Activated CD4-positive, alpha-beta memory T cell treated with anti-CD3 and anti-CD28 coated beads, Interleukin-2, amount 10 ng/mL, durations not matched to agents 7 days and 5 days (primary cell): Measurements from ENCODE around the gene CYGB. TPM values are rescaled to one million over a fixed set of nuclear protein-coding genes. Genes with fewer than 3 reads are reported as not detected.
A peak's percentile ranks its signal among the peaks of the same experiment; 100 is the strongest.
"Not testable (repeated sequence)": the region's sequence is repeated elsewhere in the genome, so short reads cannot be mapped to it uniquely, and the experiment has no call there.

Source experiments
- CTCF ChIA-PET: fragments of 350-600 bp; sonication (Branson Sonifier 250); formaldehyde crosslinking; loops from one replicate; lab custom pipeline; 2021; ENCODE audit warnings: antibody characterized with exemption, inconsistent platforms; lab: Charles Lee
- POLR2A ChIA-PET: fragments of 350-600 bp; sonication (Branson Sonifier 250); formaldehyde crosslinking; loops from one replicate; lab custom pipeline; 2021; ENCODE audit warnings: antibody characterized with exemption; lab: Charles Lee
- DNase-seq: peaks from one replicate; pipeline ENCODE4 v3.0.0-alpha.2; 2020
- H3K27ac Mint-ChIP-seq: one replicate; pipeline ENCODE4 v1.8.0; 2021; ENCODE audit warnings: mild to moderate bottlenecking, mixed read lengths
- H3K27me3 Mint-ChIP-seq: one replicate; pipeline ENCODE4 v1.8.0; 2021; ENCODE audit warnings: mixed read lengths
- H3K36me3 Mint-ChIP-seq: one replicate; pipeline ENCODE4 v1.8.0; 2021; ENCODE audit warnings: low read depth, mixed read lengths
- H3K4me1 Mint-ChIP-seq: one replicate; pipeline ENCODE4 v1.8.0; 2021; ENCODE audit warnings: mixed read lengths
- H3K4me3 Mint-ChIP-seq: one replicate; pipeline ENCODE4 v1.8.0; 2021; ENCODE audit warnings: mild to moderate bottlenecking, mixed read lengths
- H3K9me3 Mint-ChIP-seq: one replicate; pipeline ENCODE4 v1.8.0; 2021; ENCODE audit warnings: mixed read lengths
- total RNA-seq, 2 experiments: library from RNA; stranded (reverse); gene quantifications; one replicate each; pipeline ENCODE4 v1.2.3, GENCODE V29; 2021

CYGB gene
- total RNA-seq, 2 experiments from 2014 or later = not detected

DNA sequence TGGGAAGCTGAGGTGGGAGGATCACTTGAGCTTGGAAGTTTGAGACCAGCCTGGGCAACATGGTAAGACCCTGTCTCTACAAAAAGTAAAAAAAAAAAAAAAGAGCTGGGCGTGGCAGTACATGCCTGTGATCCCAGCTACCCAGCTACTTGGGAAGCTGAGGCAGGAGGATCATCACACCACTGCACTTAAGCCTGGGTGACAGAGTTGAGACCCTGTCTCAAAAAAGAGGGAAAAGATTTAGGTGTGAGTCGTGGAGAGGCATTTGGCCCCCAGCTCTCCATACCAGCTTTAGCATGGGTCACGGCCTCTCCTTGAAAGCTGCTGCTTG lies 29.1 kb upstream of the CYGB start:
- no peaks in the 10 kb centered on the region for H3K27me3 Mint-ChIP-seq
- no peak overlapping the region for H3K27ac Mint-ChIP-seq
- CTCF ChIA-PET = interaction anchor here (1.2 to 2.5 kb wide), 2 partner anchors 8 to 58 kb away, joined by 3 to 14 read pairs; no protein-coding TSS in a partner anchor
- peaks cover 49% of the 10 kb centered on the region for H3K36me3 Mint-ChIP-seq
- POLR2A ChIA-PET = interaction anchor here (0.7 to 2.8 kb wide), 5 partner anchors 9 to 86 kb away, joined by 3 to 26 read pairs (median 4); no protein-coding TSS in a partner anchor
- H3K4me1 Mint-ChIP-seq = peaks cover 24% of the 10 kb centered on the region
- H3K9me3 Mint-ChIP-seq = no peaks in the 10 kb centered on the region
- DNase-seq = no peak
- no peak overlapping the region for H3K4me3 Mint-ChIP-seq

GRCh38 chr17:76565728-76566612 lies 28.5 kb upstream of the CYGB start:
- no peaks in the 10 kb centered on the region for H3K27me3 Mint-ChIP-seq
- H3K4me3 Mint-ChIP-seq = no peak overlapping the region
- no peak overlapping the region for H3K27ac Mint-ChIP-seq

DNA sequence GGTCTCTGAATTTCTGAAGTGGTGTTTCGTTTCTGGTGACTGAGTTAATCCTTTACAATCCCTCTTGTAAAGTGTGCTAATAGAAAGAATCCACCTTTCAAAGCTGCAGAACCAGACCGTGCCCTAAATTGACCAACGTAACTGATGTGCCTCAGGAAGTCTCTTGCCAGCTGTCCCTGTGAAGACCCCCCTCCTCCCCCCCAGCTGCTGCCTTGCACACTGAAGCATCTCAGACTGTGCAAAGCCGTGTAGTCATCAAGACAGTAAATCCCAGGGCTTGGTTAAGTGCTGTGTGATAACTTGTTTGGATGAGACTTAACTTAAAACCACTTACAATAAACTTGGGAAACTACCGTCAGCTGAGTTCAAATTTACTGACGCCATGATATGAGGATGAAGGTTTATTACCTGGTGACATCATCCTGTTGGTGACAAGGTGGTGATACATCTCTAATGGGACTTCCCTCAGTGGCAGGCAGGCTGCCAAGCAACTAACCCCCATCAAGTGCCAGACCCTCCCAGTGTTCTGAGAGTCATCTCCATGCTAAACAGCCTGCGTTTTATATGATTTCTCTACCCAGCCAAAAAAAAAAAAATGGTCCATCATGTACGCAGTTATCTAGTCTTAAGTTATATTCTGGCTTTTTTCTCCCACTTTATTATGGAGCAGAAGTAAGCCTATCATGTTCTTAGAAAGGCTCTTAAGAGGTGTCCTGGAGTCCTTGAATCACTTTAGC lies 27.6 kb upstream of the CYGB start:
- not testable (repeated sequence) for H3K27ac Mint-ChIP-seq, H3K9me3 Mint-ChIP-seq, DNase-seq, H3K4me3 Mint-ChIP-seq, H3K27me3 Mint-ChIP-seq
- CTCF ChIA-PET = interaction anchor here (2.5 kb wide), 1 partner anchor 59 kb away, joined by 14 read pairs; no protein-coding TSS in a partner anchor
- POLR2A ChIA-PET = interaction anchor here (0.6 to 1.7 kb wide), 2 partner anchors 21 to 880 kb away, joined by 3 to 4 read pairs; no protein-coding TSS in a partner anchor
- Mint-ChIP-seq H3K4me1 (peaks cover 39% of the 10 kb centered on the region), H3K36me3 (peaks cover 62% of the 10 kb centered on the region)

More at GRCh38 chr17:76565728-76566612, 28.5 kb upstream of the CYGB start:
- ChIA-PET CTCF (interaction anchor here (1.2 to 2.5 kb wide), 2 partner anchors 8 to 58 kb away, joined by 3 to 14 read pairs; no protein-coding TSS in a partner anchor), POLR2A (interaction anchor here (1.3 to 2.8 kb wide), 4 partner anchors 8 to 20 kb away, joined by 3 to 26 read pairs (median 4); no protein-coding TSS in a partner anchor)
- no peak for DNase-seq
- Mint-ChIP-seq H3K4me1 (peaks cover 30% of the 10 kb centered on the region), H3K9me3 (no peaks in the 10 kb centered on the region), H3K36me3 (peaks cover 55% of the 10 kb centered on the region)

GRCh38 chr17:76563359-76563758 lies 25.9 kb upstream of the CYGB start:
- H3K27me3 Mint-ChIP-seq, POLR2A ChIA-PET, DNase-seq, H3K4me3 Mint-ChIP-seq, H3K9me3 Mint-ChIP-seq: not testable (repeated sequence)
- peak overlapping the region; percentile 77 for H3K27ac Mint-ChIP-seq
- CTCF ChIA-PET = interaction anchor here (1.5 kb wide), 1 partner anchor 40 kb away, joined by 8 read pairs; no protein-coding TSS in a partner anchor
- H3K36me3 Mint-ChIP-seq = peaks cover 73% of the 10 kb centered on the region
- H3K4me1 Mint-ChIP-seq = peaks cover 57% of the 10 kb centered on the region

DNA sequence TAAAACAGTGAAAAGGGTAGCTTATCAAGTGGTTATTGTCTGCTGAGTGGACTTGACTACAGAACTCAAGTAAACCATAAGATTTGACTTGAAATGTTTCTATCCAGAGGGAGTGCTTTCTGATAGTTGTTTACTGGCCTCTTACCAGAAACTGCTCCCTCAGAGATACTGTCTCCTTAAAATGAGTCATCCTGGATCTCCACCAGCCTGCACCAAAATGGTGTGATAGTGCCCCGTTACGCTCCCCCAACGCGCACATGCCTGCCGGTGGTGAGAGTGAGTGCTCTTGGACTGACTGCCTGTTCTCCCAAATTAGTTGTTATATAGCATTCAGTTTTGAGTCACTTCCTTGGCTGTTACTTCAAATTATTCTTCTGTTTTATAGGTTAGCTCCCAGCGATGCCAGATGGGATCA lies 25.2 kb upstream of the CYGB start:
- CTCF ChIA-PET = interaction anchor here (0.7 to 8.5 kb wide), 6 partner anchors 9 to 119 kb away, joined by 3 to 82 read pairs (median 4); no protein-coding TSS in a partner anchor

GRCh38 chr17:76561799-76562268 lies 24.3 kb upstream of the CYGB start:
- H3K36me3 Mint-ChIP-seq = peaks cover 73% of the 10 kb centered on the region
- H3K27ac Mint-ChIP-seq = peak overlapping the region; percentile 87
- H3K9me3 Mint-ChIP-seq = no peaks in the 10 kb centered on the region
- peak overlapping the region; percentile 71 for H3K4me3 Mint-ChIP-seq
- CTCF ChIA-PET = interaction anchor here (0.9 to 8.5 kb wide), 5 partner anchors 10 to 120 kb away, joined by 3 to 82 read pairs (median 4); no protein-coding TSS in a partner anchor
- peaks cover 64% of the 10 kb centered on the region for H3K4me1 Mint-ChIP-seq
- POLR2A ChIA-PET = interaction anchor here (1.1 to 1.6 kb wide), 3 partner anchors 47 to 170 kb away, joined by 3 to 4 read pairs (median 3); partner anchors contain the start of gene METTL23
- H3K27me3 Mint-ChIP-seq = no peaks in the 10 kb centered on the region
- no peak for DNase-seq

More for the DNA sequence above, 25.2 kb upstream of the CYGB start:
- H3K27me3 Mint-ChIP-seq = no peaks in the 10 kb centered on the region
- peaks cover 70% of the 10 kb centered on the region for H3K36me3 Mint-ChIP-seq
- H3K4me3 Mint-ChIP-seq = no peak overlapping the region
- peak overlapping the region; percentile 77 for H3K27ac Mint-ChIP-seq
- H3K4me1 Mint-ChIP-seq = peaks cover 58% of the 10 kb centered on the region
- DNase-seq = peak; percentile 35
- POLR2A ChIA-PET = no interaction called here
- no peaks in the 10 kb centered on the region for H3K9me3 Mint-ChIP-seq

DNA sequence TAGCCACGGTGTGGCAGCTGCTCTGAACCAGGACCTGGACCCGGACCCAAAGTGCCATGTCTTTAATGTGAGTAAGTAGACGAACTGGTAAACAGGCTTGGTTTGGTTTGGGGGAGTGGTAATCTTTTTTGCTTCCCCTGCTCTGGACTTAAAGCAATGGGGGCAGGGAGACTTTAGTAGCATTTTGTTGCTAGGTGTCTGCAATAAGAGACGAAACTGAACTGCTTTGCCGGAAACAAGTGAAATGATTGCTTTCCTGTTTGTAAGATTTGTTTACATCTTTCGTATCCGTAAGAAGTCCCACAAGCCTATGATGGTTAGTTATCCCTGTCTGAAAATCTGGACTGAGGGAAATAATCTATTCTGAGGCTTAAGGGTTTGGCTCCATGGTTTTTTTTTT lies 23.8 kb upstream of the CYGB start:
- H3K4me1 Mint-ChIP-seq = peaks cover 69% of the 10 kb centered on the region

GRCh38 chr17:76560877-76561221 lies 23.3 kb upstream of the CYGB start:
- POLR2A ChIA-PET = interaction anchor here (1.1 to 4.8 kb wide), 7 partner anchors 11 to 176 kb away, joined by 3 to 38 read pairs (median 4); partner anchors contain the start of genes METTL23 and SRSF2
- CTCF ChIA-PET = interaction anchor here (1.1 to 8.5 kb wide), 8 partner anchors 9 to 121 kb away, joined by 3 to 82 read pairs (median 5); partner anchors contain the start of gene ST6GALNAC2
- Mint-ChIP-seq H3K4me3 (peak overlapping the region; percentile 71), H3K9me3 (no peaks in the 10 kb centered on the region), H3K27me3 (no peaks in the 10 kb centered on the region), H3K36me3 (peaks cover 63% of the 10 kb centered on the region), H3K4me1 (peaks cover 69% of the 10 kb centered on the region), H3K27ac (peak overlapping the region; percentile 87)
- no peak for DNase-seq

More for the DNA sequence above, 23.8 kb upstream of the CYGB start:
- Mint-ChIP-seq H3K9me3 (no peaks in the 10 kb centered on the region), H3K27ac (peak overlapping the region; percentile 87), H3K36me3 (peaks cover 68% of the 10 kb centered on the region), H3K27me3 (no peaks in the 10 kb centered on the region), H3K4me3 (peak overlapping the region; percentile 71)
- ChIA-PET CTCF (interaction anchor here (1.5 to 8.5 kb wide), 7 partner anchors 9 to 120 kb away, joined by 3 to 82 read pairs (median 5); partner anchors contain the start of gene ST6GALNAC2), POLR2A (interaction anchor here (1.1 to 1.6 kb wide), 3 partner anchors 46 to 171 kb away, joined by 3 to 4 read pairs (median 3); partner anchors contain the start of gene METTL23)
- peak; percentile 37 for DNase-seq

- Mint-ChIP-seq H3K36me3 (peaks cover 57% of the 10 kb centered on the region), H3K9me3 (no peaks in the 10 kb centered on the region), H3K4me3 (peak overlapping the region; percentile 71), H3K27me3 (no peaks in the 10 kb centered on the region), H3K27ac (peak overlapping the region; percentile 87), H3K4me1 (peaks cover 71% of the 10 kb centered on the region)
- ChIA-PET POLR2A (interaction anchor here (1.2 to 4.8 kb wide), 6 partner anchors 11 to 177 kb away, joined by 3 to 38 read pairs (median 4); partner anchors contain the start of gene SRSF2), CTCF (interaction anchor here (0.6 to 8.5 kb wide), 12 partner anchors 9 to 153 kb away, joined by 3 to 82 read pairs (median 5); partner anchors contain the start of gene ST6GALNAC2)
- no peak for DNase-seq
Measured at GRCh38 chr17:76560036-76560876, 22.7 kb upstream of the CYGB start.

GRCh38 chr17:76559460-76559859 lies 22.0 kb upstream of the CYGB start:
- H3K4me3 Mint-ChIP-seq = peak overlapping the region; percentile 99
- DNase-seq, H3K27me3 Mint-ChIP-seq, H3K9me3 Mint-ChIP-seq: not testable (repeated sequence)
- ChIA-PET CTCF (interaction anchor here (1.0 to 8.5 kb wide), 9 partner anchors 8 to 154 kb away, joined by 3 to 82 read pairs (median 9); partner anchors contain the start of gene ST6GALNAC2), POLR2A (interaction anchor here (1.2 to 4.8 kb wide), 7 partner anchors 12 to 178 kb away, joined by 3 to 38 read pairs (median 4); partner anchors contain the start of genes SRSF2 and ST6GALNAC2)
- H3K4me1 Mint-ChIP-seq = peaks cover 73% of the 10 kb centered on the region
- H3K36me3 Mint-ChIP-seq = peaks cover 49% of the 10 kb centered on the region
- peak overlapping the region; percentile 91 for H3K27ac Mint-ChIP-seq
